Activated CD4-positive, alpha-beta T cell treated with anti-CD3 and anti-CD28 coated beads for 48 hours (primary cell): Measurements from ENCODE around the gene ATP8A2.
A peak's percentile ranks its signal among the peaks of the same experiment; 100 is the strongest.

Experiments used
- DNase-seq: peaks from one replicate; pipeline ENCODE4 v3.0.0-alpha.2; 2020

The ATP8A2 gene

DNA sequence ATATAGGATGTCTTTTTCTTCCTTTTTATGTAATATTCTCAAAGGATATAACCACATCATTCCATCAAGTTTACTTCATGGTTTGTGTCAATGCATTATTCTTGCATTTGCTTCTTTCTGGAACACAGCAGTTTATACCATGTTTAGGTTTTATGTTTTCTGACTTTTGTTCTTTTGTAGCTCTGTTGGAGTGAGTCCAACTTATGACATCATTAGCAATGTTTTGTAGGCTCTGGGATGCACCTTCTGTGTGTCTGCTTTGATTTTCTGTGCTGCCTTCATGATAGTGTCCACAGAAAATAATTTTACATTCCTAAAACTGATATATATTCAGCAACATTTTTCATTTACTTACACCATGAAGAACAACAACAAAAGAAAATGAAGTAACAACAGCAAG, 611.1 kb downstream of the ATP8A2 start:
- DNase-seq, result no peak

DNA sequence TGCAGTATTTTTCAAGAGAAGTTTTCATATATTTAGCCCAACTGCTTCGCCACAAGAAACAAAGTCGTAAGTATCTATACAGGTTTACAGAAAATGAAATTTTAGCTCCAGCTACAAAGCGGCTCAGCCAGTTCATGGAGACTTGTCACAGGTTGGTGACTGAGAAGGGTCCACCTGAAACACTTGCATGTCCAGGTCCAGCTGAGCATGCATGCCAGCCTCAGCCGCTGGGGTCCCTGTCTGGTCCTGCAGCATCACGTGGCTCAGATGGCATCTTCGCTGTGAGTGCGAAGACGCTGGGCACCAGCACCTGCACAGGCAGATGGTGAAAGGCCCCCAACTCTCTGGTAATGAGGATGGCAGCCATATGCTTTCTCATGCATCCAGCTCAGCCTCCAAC, 616.2 kb downstream of the ATP8A2 start:
- DNase-seq, result no peak

DNA sequence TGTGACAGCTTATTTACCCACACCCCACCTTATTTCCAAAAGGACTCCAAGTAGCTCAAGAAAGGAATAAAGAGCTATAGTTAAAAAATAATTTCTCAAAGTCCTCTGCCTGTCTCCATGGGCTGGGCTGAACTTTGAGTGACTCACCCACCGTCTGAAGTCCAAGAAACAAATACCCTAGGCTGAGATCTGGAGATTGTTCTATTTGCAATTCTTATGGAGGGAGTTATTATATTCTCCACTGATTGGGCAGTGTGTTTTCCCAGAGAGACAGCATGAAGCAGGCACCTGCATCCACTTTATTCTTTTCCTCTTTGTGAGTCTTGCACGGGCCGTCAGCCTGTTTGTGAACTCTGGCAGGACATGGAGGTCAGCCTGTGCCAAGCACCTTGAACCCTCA, 616.9 kb downstream of the ATP8A2 start:
- DNase-seq, result no peak

DNA sequence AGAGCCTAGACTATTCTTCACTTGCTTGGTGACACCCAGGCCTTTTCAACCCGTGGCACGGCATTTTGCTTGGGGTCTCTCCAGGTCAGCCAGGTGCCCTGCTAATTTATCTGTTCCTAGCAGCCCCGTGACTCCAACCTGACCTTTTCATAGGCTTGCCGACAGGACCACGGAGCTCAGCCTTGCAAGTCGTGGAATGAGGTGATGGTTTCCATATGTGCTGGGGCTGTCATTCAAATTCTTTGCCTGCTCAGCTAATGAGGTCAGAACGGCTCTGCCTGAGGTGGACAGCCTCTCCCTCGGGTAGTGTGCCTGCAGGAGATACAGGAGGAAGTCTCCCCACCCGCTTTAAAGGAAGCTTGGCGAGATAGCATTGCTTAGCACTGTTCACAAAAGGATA, 619.0 kb downstream of the ATP8A2 start:
- DNase-seq, result no peak

DNA sequence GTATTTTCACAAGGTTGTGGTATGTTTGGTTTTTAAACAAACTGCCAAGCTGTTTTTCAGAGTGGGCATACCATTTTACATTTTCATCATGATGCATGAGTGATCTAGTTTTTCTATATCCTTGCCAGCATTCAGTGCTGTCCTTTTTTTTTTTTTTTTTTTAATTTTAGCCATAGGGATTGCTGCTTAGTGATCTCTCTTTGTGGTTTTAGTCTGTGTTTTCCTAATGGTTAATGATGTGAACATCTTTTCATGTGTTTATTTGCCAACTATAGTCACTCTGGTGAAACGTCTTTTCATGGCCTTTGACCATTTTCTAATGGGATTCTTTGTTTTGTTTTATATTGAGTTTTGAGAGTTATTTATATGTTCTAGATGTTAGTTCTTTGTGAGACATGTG, 620.3 kb downstream of the ATP8A2 start:
- DNase-seq, result no peak

DNA sequence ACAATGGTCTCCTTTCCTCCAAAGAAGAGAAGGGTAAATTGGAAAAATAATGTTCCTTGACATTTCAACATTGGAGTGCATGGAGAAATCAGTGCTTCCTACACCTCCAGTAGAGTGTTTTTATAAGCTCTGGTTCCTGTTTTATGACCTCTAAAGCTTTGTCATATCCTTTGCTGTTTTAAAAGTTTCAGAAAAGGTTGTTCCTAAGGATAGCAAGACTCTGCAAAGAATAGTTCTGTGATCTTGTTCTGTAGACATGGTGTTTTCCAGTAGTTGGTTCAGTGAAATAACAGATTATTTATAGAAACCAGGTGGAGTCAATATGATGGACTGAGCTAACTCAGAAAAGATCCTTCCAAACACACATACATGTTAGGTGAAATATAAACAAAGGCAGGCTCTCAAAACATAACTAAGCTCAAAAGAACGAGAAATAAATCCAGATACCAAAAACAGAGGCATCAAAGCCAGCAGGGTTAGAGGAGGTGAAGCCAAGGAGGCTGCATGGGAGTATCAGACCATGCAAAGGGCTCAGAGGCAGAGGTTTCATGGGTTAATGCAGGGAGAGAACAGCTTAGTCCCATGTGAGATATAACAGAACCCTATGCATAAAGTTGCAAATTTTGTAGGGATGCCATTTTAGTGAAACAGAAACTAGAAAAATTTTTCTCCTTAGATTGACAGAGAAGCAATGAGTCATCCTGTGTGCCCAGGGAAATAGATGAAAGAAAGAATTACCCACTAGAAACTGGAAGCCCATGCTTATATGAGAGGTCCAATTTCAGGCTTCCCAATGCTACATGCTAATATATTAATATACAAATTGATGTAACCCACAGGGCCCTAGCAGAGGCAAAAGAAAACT, 635.7 kb downstream of the ATP8A2 start:
- DNase-seq, result no peak

DNA sequence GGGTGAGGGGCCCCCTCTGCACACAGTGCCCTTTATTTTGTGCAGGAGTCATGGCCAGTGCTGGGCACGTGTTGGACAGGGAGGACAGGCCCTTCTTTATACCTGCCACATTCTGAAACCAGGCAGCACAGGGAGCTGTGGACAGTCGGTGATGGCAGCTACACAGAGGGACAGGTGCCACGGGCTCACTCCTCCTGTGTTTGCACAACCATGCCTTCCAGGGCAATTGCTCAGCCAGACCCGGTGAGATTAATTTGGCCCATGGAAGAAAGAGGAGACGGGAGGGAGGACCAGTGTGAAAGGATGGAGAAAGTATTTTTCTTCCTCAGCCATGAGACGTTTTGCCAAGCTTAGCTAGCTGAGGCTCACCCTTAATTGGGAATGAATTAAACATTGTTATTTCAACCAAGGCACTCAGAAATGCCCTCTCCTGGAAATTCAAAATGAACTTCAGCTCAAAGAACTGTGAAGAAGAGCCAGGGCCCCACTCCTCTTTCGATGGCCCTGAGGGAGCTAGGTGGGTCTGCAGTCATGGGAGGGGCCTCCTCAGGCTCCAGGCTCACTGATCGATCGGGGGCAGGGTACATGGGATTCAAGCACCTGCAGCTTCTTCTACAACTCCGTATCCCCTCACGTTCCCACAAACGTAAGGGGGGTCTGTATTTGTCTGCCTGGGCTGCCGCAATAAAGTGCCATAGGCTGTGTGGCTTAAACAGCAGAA, 638.9 kb downstream of the ATP8A2 start:
- DNase-seq, result no peak

DNA sequence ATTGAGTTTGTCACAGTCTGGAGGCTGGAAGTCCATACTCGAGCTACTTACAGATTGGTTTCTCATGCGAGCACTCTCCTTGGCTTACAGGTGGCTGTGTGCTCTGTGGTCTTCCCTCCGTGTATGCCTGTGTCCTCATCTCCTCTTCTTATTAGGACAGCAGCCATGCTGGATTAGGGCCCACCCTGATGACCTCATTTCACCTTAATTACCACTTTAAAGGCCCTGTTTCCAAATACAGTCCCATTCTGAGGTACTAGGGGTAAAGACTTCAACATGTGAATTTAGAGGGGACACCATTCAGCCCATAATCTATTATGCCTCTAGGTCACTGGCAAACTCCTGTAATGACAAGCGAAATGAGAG, 639.4 kb downstream of the ATP8A2 start:
- no peak for DNase-seq

DNA sequence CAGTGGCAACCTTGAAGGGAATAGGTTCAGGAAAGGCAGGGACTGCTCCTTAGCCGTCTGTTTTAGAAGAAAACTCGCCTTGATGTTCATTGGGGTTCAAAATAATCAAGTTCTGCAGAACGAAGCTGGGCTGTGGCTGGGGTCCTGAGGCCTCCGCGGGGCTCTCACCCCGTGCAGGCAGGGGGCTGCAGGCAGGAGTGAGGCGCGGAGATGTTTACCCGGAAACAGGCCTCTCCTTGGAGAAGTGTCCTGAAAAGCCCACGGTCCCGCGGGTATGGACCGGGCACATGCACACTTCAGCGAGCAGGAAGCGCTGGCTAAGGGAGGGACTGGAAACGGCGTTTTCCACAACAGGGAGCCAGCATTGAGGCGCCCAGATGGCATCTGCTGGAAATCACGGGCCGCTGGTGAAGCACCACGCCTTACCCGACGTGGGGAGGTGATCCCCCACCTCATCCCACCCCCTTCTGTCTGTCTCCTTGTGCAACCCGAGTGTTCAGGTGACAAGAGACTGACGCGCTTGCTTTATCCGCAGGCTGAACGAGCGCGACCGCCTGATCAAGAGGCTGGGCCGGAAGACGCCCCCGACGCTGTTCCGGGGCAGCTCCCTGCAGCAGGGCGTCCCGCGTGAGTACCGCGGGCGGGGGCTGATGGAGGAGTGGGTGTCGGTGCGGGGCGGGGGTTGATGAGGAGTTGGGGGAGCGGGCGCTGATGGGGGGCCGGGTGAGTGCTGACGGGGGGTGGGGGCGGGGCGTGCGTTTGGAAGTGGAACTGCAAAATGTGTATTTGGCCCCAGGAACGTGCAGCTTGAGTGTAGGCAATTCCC, 640.4 kb downstream of the ATP8A2 start:
- peak; percentile 55 for DNase-seq

DNA sequence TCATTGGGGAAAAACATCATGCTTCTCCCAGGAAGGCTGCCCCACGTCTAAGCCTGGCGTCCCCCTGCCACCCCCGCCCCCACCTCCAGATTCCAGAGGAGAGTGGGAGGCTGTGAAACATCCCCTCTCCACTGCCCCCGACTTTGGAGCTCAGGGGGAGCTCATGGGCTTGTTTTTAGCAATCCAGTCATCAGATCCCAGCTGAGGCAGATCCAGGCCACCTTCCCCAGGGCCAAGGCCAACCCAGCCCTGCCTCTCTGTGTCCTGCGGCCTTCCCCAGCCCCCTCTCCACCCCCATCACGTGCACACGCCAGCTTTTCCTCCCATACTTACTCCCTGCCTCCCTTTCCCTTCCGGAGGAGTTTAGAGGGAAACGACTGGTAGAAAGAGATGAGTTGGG, 641.2 kb downstream of the ATP8A2 start:
- no peak for DNase-seq

DNA sequence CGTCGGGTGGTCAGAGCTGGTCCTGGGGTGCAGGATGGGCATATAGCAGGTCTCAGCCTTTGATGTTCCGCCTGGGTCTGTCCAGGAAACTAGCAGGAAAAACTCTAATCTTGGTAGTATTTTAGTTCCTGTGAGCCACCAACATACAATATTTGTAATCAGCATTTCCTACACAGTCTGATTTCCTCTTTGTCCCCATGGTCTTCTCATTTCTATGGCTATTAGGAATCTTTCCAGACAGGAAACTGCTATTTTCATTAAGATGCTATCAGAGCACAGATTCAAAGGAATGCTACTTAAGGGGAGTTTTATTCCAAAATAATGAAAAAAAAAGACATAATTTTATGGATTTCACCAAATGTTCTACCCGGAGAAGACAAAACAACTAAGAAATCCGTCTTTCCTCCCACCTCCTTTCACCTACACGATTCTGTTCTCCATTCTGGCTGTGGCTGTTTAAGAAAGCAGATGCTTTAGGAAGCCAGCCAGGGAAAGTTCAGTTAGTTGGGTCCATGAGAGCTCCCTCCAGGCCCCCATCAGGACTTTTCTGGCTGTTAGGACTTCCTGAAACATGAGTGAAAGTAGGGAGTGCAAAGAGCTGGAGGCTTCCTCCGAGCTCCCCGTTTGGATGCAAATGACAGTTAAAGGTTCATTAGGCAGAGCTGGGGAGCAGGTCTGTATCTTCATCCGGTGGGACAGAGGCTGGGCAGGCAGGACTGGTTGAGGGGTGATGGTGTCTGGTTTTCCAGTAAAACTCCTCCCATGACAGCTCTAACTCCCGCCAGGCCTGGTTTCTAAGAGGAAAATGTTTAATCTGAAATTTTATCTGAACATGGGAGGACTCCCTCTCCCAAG, 643.7 kb downstream of the ATP8A2 start:
- DNase-seq, result no peak

DNA sequence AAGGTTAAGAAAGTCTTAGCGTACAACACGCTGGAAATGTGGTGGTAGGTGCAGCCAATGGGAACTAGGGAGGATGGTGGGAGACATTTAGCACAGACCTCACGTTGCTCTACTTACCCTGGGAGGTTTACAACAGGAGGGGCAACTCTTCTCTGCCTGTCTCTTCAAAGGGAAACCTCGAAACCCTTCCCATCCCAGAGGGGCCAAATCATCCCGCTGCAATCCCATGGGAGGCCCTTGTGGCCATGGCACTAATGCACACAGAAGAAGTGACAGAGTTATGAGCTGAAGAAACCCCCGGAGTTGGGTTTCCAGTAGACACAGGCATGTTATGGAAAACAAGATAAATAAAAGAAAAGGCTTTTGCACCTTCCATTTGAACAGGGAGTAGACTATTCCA, 644.4 kb downstream of the ATP8A2 start:
- no peak for DNase-seq

DNA sequence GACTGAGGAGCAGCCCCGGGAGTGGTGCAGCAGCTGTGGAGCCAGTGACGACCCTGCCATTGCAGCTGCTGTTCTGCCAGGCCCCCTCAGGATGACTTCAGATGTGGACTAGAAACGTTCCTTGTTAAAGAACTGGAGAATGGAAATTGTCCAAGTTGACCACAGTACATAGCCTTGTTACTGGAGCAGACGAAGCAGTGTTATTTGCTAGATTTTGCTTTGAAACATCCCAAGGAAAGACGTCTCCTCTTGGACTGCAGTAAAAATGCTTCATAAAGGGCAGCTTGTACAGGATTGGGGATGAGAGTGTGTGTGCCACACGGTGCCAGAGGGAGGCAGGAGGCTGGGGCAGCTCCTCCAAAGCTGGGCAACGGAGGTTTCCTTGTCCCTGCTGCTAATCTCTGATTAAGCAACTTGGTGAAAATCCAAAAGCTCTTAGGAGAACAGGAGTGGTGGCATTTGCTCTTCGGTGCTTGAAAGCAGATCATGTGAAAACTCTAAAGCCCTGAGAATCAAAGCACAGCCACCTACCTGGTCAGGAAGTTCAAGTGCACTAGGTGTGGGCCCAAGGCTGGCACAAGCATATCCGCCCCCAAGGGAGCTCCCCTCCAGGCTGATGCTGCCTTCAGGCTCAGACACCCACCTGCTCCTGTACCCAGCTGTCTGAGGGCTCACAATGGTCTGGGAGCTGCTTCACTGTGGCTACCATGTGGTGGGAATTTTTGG, 645.6 kb downstream of the ATP8A2 start:
- no peak for DNase-seq

DNA sequence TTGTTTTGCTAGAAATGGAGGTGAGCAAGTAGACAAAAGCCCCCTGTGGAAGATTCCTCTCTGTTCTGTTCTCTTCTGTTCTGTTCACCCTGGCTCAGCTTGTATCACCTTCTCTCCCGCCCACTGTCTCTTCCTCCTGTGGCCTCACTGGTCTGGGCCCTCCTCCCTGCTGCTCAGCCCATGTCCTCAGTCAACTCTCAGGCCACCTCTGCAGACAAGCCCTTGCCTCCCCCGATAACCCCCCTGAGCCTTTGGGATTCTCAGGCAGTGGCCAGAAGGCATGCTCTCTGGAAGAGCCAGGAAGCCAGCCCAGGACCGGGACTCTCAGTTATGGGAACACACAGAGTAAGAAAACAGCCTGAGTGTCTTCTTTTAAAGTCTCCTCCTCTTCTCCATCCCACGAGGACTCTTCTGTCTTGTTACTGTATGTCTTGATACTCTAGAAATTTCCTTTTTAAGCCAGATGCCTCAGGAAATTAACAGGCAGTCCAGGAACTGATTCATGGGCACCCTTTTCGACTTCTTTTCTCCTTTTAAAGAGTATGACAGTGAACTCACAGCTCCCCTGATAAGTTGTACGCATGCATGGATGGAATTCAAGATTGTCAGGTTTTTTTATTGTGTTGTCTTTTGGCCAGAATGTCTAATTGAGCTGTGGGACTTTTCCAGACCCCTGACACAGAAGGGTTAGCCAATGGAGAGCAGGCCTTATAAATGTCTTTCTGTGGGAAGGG, 646.3 kb downstream of the ATP8A2 start:
- DNase-seq, result no peak

DNA sequence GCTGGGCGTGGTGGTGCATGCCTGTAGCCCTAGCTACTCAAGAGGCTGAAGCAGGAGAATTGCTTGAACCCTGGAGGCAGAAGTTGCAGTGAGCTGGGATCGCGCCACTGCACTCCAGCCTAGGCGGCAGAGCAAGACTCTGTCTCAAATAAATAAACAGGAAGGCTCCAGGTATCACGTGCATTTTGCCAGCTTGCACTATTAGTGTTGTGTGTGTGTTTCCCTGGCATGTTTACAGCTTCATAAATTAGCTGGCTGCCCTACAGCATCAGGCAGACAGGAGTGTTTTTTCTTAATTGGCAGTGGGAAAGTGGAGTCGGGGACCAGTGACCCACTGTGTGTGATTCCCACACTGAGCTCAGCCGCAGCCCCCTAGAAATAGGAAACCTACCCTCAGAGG, 647.5 kb downstream of the ATP8A2 start:
- DNase-seq, result no peak

DNA sequence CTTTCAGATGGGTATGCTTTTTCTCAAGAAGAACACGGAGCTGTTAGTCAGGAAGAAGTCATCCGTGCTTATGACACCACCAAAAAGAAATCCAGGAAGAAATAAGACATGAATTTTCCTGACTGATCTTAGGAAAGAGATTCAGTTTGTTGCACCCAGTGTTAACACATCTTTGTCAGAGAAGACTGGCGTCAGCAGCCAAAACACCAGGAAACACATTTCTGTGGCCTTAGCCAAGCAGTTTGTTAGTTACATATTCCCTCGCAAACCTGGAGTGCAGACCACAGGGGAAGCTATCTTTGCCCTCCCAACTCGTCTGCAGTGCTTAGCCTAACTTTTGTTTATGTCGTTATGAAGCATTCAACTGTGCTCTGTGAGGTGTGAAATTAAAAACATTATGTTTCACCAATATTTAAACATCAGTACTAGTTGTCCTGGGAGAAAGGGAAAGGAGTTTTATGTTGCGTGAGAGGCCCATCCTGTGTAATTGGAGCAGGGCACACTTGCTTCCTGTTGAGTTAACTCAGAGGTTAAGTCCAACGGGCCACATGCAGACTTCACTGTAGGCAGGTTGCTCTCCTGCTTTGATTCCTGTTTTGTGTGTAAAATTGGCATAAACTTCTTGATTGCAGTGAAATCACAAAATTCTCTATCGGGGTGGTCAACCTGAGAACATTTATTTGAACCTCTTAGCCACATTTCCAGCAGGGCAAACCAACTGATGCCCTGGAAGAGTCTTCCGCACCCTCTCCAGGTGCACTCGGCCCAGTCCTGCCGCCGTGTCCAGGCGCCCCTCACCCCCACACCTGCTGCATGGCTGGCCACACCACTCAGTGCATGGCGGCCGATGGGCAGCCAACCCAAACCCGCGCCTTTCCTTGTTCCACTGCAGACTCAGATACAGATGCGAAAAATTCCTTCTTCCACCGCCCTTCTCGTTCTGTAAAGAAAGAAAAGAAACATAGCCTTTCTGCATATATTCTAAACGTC, 648.4 kb downstream of the ATP8A2 start:
- DNase-seq, result no peak

DNA sequence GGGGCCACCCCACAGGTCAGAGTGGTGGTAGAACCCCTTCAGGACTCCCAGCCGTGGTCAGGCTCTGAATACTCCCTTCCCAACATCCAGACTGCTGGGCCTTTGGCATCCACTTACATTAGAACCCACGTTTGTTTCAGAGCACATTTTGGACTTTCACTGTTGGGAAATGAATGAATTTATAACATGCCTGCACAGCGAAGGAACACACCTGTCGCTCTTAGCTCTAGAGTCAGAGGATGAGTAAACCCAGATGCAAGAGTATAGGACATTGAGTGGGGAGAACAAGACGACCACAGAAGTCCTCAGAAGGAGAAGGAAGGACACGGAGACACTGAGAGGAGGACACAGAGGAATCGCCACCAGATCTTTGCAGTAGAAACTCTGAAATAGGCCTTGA, 649.1 kb downstream of the ATP8A2 start:
- DNase-seq, result no peak

DNA sequence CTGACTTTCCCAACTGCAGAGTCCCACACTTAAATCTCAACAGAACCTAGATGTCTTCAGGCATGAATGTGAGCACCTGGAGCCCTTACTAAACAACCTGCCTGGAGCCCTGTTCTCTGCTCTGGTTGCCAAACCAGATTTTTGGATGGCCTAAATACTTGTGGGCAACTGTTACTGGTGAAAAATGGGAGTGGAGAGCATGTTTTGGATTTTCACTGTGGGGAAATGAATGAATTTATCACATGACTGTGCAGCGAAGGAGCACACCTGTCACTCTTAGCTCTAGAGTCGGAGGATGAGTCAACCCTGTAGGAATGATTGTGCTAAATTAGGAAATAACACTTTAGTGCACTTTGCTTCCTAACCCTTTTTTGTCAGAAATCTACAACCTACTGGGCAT, 649.7 kb downstream of the ATP8A2 start:
- DNase-seq, result no peak

DNA sequence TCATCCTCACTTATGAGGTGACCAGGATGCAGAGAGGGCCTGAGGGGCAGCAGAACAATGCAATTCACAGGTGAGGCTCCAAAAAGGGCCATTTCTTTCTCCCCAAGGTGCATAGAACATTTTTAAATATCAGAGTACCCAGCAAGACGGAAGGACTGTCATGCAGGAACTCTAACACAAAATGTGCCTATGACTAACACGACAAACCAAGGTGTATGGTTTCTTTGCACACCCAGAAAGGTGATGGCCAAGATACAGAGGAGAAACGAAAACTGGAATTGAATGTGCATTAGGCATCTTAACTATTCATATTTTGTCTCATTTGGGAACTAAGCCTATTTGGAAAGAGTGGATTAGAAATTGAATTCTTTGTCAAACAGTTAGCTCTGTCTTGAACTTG, 650.2 kb downstream of the ATP8A2 start:
- DNase-seq, result no peak
